Head of caudate nucleus (tissue), 42 donors: Measurements from ENCODE around the gene PALLD.
A peak's percentile ranks its signal among the peaks of the same experiment; 100 is the strongest.
"Not testable (repeated sequence)": the region's sequence is repeated elsewhere in the genome, so short reads cannot be mapped to it uniquely, and the experiment has no call there.

ENCODE experiments used
- DNase-seq, 42 donors: peaks; one replicate each; pipeline versions ENCODE4 v3.0.0 to v3.0.0-alpha.2; 2020 to 2021; ENCODE audit warnings: mixed read lengths in 7 of 42
- intact Hi-C: fragments of 100-400 bp; cut with DNase I; formaldehyde crosslinking; loops from one replicate; pipeline ENCODE4 v1.15.0; 2022

PALLD gene

GRCh38 chr4:168784786-168785461, 288.1 kb downstream of the PALLD start:
- peak in 4 of 42 donors; percentile 10 to 47 (median 15) for DNase-seq
- intact Hi-C loops = no loop called here

DNA sequence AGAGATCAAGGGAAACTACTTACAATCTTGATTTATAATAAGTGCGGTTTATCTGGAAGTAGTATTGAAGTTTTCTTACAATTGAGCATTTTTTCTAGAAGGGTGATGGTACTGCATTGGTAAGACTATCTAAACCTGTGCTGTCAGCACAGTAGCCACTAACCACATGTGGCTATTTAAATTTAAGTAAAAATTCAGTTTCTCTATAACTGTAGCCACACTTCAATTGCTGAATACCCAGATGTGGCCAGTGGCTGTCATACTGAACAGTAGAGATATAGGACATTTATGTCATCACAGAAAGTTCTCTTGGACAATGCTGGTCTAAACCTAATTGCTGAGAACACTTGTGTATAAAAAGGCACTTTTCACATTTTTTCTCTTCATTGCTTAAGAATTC, 290.5 kb downstream of the PALLD start:
- intact Hi-C loops = no loop called here
- DNase-seq = no peak

GRCh38 chr4:168787801-168788595, 291.1 kb downstream of the PALLD start:
- intact Hi-C loops = no loop called here
- no peak for DNase-seq

DNA sequence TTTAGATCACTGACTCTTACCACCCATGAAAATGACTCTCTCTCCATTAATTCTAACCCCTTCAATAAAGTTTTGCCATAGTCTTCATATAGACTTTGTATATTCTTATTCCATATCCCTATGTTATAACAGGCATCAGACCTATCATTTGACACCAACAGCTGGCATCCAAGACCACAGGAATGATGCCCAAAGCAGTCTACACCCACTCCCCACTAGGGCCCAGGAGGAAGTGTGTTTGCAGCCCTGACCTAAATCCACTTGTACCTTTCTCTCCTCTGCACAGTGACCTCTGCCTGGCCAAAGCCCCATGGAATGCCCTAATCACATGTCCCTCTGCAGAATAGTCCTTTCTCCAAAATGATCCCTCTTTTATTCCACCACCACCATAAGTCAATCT, 294.0 kb downstream of the PALLD start:
- intact Hi-C loops = no loop called here

DNA sequence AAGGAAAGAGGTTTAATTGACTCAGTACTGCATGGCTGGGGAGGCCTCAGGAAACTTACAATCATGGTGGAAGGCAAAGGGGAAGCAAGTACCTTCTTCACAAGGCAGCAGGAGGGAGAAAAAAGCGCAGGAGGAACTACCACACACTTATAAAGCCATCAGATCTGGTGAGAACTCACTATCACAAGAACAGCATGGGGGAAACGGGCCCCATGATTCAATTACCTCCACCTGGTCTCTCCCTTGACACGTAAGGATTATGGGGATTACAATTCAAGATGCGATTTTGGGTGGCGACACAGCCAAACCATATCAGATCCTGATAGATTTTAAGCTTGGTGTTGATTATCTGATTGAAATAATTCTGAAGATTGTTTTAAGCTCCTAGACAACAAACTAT, 294.5 kb downstream of the PALLD start:
- DNase-seq = no peak
- intact Hi-C loops = no loop called here

More for the DNA sequence above, 294.0 kb downstream of the PALLD start:
- DNase-seq = no peak

GRCh38 chr4:168793542-168793941, 296.7 kb downstream of the PALLD start:
- DNase-seq = no peak
- intact Hi-C loops = no loop called here

DNA sequence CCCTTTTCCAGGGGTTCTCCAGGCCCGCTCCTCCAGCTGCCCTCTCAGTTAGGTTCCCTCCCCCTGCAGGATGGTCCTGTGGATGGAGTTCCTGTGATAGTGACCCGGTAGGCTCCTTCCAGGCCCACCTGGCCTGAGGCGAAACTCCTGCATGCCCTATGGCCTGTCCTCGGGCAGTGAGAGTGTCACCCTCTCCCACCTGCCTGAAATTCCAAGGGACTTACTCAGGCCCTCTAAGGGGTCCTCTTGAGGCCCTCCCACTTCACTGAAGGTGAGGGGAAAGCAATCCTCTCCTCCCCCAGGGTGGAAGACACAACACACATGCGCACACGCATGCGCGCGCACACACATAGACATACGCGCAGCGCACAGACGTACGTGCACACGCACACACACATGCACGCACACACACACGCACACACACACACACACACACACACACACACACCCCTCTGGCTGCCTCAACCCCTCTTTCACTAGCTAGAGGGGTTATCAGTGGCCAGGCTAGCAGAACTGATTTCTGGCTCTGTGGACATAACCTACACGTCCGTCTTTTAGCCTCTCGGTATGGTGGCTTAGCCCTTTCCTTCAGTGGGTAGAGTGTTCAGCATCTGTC, 297.3 kb downstream of the PALLD start:
- DNase-seq = no peak
- intact Hi-C loops = no loop called here

GRCh38 chr4:168794881-168795280, 298.0 kb downstream of the PALLD start:
- intact Hi-C loops = no loop called here

DNA sequence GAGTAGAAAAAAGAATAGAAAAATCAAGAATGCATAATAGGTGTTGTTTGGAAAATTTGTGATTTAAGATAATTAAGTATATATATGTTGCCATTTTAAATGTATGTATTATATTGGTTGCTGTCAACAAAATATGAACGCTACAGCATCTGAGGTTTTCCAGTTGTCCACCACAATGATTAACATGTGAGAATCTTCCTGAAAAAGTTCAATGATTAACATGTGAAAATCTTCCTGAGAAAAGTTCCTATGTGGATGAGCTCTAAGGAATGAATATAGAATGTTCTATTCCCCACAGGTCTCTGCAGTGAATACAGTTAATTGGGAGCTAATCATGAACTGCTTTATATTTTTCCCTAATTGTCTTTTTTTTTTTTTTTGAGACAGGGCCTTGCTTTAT, 298.5 kb downstream of the PALLD start:
- DNase-seq = no peak
- intact Hi-C loops = no loop called here

More at GRCh38 chr4:168794881-168795280, 298.0 kb downstream of the PALLD start:
- DNase-seq = no peak

DNA sequence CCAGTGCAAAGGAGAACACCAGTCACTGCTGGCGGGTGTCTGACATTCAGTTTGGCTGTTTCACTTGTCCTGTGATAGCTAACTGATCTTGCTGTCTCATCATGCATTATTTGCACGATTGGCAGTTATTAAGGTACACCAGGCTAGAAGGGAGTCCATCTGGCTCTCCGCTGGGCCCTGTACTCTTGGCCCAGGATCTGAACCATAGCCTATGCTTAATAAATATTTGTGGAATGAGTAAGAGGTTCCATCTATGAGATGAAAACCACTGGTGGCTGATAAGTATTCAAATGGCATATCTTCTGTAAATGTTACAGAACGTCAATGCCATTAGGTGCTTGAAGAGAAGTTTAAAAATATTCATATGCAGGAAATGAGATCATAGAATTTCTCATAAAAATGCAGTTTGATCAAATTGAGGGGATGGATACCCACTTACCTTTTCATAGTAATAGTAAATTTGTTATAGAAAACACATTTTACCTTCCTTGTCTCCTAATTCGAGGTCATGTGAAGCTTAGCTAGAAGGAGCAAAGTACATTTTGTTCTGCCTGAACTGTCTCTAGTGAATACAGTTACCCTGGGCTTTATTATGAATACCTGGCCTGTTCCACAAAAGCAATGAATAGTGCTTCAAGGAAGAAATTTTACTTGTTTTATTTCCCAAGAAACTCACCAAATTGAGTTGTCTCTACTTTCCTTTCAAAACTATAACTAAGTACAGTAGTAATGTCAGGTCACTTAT, 299.7 kb downstream of the PALLD start:
- intact Hi-C loops = no loop called here
- no peak for DNase-seq

- intact Hi-C loops = no loop called here
- DNase-seq = no peak
Measured at GRCh38 chr4:168797194-168797593, 300.3 kb downstream of the PALLD start.

GRCh38 chr4:168797738-168798375, 301.0 kb downstream of the PALLD start:
- DNase-seq = no peak
- intact Hi-C loops = no loop called here

DNA sequence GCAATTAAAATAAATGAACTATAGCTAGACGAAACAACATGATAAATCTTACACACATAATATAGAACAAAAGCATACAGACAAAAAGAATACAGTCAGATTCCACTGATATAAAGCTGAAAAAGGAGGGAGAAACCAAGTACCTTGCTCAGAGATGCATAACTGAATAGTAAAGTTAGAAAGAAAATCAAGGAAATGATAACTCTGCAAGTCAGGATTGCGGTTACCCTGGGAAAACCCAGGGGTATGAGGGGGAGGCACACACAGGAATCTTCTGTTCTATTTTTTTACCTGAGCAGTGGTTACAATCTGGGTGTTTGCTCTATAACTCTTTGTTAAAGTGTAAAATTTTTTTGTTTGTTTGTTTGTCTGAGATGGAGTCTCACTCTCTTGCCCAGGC, 304.1 kb downstream of the PALLD start:
- intact Hi-C loops = no loop called here

DNA sequence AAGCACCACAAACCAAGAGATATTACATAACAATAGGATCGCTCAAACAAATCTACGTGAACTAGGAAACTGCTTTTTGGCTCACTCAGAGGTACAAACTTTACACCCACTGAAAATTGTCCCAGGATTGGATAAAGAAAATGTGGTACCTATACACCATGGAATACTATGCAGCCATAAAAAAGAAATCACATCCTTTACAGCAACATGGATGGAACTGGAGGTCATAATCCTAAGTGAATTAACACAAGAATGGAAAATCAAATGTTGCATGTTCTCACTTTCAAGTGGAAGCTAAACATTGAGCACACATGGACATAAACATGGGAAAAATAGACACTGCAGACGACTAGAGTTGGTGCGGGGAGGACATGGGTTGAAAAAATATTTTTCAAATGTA, 305.4 kb downstream of the PALLD start:
- no peak for DNase-seq
- intact Hi-C loops = no loop called here

More for the DNA sequence above, 304.1 kb downstream of the PALLD start:
- DNase-seq = no peak

DNA sequence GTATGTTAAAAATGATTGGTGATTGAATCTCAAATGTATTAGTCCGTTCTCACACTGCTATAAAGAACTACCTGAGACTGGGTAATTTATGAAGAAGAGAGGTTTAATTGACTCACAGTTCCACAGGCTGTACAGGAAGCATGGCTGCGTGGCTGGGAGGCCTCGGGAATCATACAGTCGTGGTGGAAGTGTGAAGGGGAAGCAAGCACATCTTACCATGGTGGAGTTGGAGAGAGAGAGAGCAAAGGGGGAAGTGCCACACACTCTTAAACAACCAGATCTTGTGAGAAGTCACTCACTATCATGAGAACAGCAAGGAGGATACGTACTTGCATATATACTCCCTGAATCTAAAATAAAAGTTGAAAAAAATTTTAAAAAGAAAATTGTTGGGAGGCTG, 306.2 kb downstream of the PALLD start:
- DNase-seq, intact Hi-C loops: not testable (repeated sequence)

DNA sequence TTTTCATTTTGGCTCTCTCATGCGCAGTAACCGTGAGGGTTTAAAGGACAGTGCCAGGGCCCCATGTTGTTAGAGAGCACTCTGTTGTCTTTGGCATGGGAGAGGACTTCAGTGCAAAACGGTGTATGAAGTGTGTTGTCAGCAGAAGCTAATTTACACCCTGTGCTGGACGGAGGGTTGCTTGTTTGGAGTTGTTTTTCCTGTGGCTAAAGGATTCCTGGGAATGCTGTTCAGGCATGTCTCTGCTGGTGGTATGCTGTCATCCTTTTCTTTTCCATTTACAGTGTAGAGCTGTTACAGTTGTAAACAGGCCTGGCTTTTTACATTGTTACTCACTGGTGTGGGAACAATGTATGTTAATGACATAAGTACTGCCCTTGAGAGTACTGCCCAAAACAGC, 306.9 kb downstream of the PALLD start:
- intact Hi-C loops = no loop called here
- no peak for DNase-seq

- DNase-seq = no peak
- intact Hi-C loops = no loop called here
Measured at GRCh38 chr4:168804146-168804545, 307.3 kb downstream of the PALLD start.

- intact Hi-C loops = no loop called here
- no peak for DNase-seq
Measured at GRCh38 chr4:168805341-168805740, 308.5 kb downstream of the PALLD start.

- DNase-seq, intact Hi-C loops: not testable (repeated sequence)
Measured at GRCh38 chr4:168806247-168806646, 309.4 kb downstream of the PALLD start.
